ENCODE measurements around the gene MAL.
A peak's percentile ranks its signal among the peaks of the same experiment; 100 is the strongest.

The MAL gene

DNA sequence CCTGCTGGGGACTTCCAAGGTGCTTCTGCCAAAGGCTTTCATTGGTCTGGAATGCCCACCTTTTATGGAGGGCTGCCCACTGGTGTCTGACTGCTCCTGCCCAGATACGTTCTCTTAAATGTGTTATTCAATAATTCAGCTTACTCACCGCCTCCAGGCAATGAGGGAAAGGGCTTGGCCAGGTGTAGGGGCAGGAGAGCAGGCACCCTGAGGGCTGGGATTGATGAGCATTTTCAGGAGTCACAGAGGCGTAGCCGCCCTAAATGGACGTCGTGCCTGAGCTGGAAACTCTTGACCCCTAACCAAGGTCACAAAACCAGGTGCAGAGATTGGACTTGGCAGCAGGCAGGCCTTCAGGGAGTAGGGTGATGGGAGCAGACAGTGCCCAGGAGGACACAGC lies 26.8 kb downstream of the MAL start:
- peaks cover 5 to 14% of the 10 kb centered on the region in 2 donors for H3K4me1 ChIP-seq (ENCODE audit: control insufficient read depth in 2 of 2, insufficient read depth in 1 of 2, low read depth in 1 of 2, low read length in 2 of 2)
- H3K4me3 ChIP-seq (ENCODE audit: low read length in 2 of 2) = no peak overlapping the region
- H3K27me3 ChIP-seq (ENCODE audit: control insufficient read depth in 3 of 3, insufficient read depth in 3 of 3, low read depth in 1 of 3, low read length in 3 of 3) = peaks cover 0 to 20% (median 0%) of the 10 kb centered on the region in 3 experiments
- no peak overlapping the region for H2BK12ac ChIP-seq (ENCODE audit: low read length)
- no peaks in the 10 kb centered on the region for H3K36me3 ChIP-seq (replicated peaks in 1 of 2; ENCODE audit: control insufficient read depth in 2 of 2, insufficient read depth in 2 of 2, low read length in 2 of 2)
- H3K23ac ChIP-seq (ENCODE audit: low read depth, low read length, poor library complexity) = peak overlapping the region; percentile 3
- no CpG with 5 or more reads among the region's 6 CpGs for WGBS, 2 donors (ENCODE audit: extremely low coverage in 2 of 2, insufficient read length in 2 of 2, insufficient replicate concordance in 1 of 2)
- H3K4me2 ChIP-seq (ENCODE audit: insufficient read depth, low read length, poor library complexity, severe bottlenecking) = no peak overlapping the region
- H3K14ac ChIP-seq (ENCODE audit: low read length) = no peak overlapping the region
- no peak overlapping the region for H3K4ac ChIP-seq (ENCODE audit: low read length)
- H3K27ac ChIP-seq (replicated peaks; ENCODE audit: low read length) = no peak overlapping the region
- H4K8ac ChIP-seq (ENCODE audit: low read depth, low read length) = no peak overlapping the region
- no peak overlapping the region for H2AFZ ChIP-seq (ENCODE audit: low read length)
- DNase-seq (ENCODE audit: low spot score) = no peak
- H4K91ac ChIP-seq (ENCODE audit: low read depth, low read length, poor library complexity) = no peak overlapping the region
- H2AK5ac ChIP-seq (ENCODE audit: low read depth, low read length) = no peak overlapping the region
- no peaks in the 10 kb centered on the region for H3K9me3 ChIP-seq (replicated peaks in 1 of 2; ENCODE audit: control insufficient read depth in 2 of 2, insufficient read depth in 1 of 2, low read depth in 1 of 2, low read length in 2 of 2)
- no peak overlapping the region for H3K18ac ChIP-seq (ENCODE audit: low read length)
- H2BK5ac ChIP-seq (ENCODE audit: low read length) = no peak overlapping the region
- H3K79me1 ChIP-seq (ENCODE audit: low read depth, low read length) = no peaks in the 10 kb centered on the region
- no peak overlapping the region for H2BK15ac ChIP-seq (ENCODE audit: low read length)
- H2BK120ac ChIP-seq (ENCODE audit: low read depth, low read length) = no peak overlapping the region
- no peak overlapping the region for H3K9ac ChIP-seq (ENCODE audit: low read depth, low read length, poor library complexity)

DNA sequence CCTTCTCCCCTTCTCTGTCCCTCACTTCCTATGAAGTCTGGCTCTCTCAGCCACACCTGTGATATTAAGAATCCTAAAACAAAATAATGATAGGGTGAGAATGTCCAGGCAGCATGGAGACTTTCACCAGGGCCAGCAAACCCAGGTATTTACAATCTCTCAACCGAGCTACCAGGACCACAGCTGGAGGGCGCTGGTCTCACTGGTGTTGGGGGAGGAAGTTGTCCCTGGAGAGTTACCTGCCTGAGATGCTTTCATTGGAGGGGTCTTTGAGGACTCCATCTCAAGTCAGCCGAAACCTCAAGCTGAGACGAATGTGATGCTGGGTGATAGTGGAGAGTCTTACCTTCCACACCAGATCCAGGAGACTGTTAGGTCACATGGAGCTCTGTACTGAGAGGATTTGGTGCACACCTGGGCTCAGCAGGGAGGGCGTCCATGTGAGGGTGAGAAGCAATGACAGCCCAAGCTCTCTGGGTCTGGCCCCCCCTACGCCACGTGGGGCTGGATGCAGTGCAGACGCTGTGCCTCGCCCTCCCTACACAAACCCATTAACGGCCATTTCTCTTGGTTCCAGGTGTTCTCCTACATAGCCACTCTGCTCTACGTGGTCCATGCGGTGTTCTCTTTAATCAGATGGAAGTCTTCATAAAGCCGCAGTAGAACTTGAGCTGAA lies 27.4 kb downstream of the MAL start:
- no peaks in the 10 kb centered on the region for H3K36me3 ChIP-seq (replicated peaks in 1 of 2; ENCODE audit: control insufficient read depth in 2 of 2, insufficient read depth in 2 of 2, low read length in 2 of 2)
- H2AFZ ChIP-seq (ENCODE audit: low read length) = no peak overlapping the region
- H2BK120ac ChIP-seq (ENCODE audit: low read depth, low read length) = no peak overlapping the region
- no peak overlapping the region for H3K4me3 ChIP-seq (ENCODE audit: low read length in 2 of 2)
- H3K4ac ChIP-seq (ENCODE audit: low read length) = no peak overlapping the region
- no peak for DNase-seq (ENCODE audit: low spot score)
- H2BK15ac ChIP-seq (ENCODE audit: low read length) = no peak overlapping the region
- no peak overlapping the region for H3K27ac ChIP-seq (replicated peaks; ENCODE audit: low read length)
- H3K4me2 ChIP-seq (ENCODE audit: insufficient read depth, low read length, poor library complexity, severe bottlenecking) = no peak overlapping the region
- no peak overlapping the region for H3K14ac ChIP-seq (ENCODE audit: low read length)
- H3K27me3 ChIP-seq (ENCODE audit: control insufficient read depth in 3 of 3, insufficient read depth in 3 of 3, low read depth in 1 of 3, low read length in 3 of 3) = peaks cover 0 to 20% (median 0%) of the 10 kb centered on the region in 3 experiments
- H3K23ac ChIP-seq (ENCODE audit: low read depth, low read length, poor library complexity) = no peak overlapping the region
- H3K4me1 ChIP-seq (ENCODE audit: control insufficient read depth in 2 of 2, insufficient read depth in 1 of 2, low read depth in 1 of 2, low read length in 2 of 2) = peaks cover 7 to 18% of the 10 kb centered on the region in 2 donors
- H4K91ac ChIP-seq (ENCODE audit: low read depth, low read length, poor library complexity) = no peak overlapping the region
- H2BK12ac ChIP-seq (ENCODE audit: low read length) = no peak overlapping the region
- no peaks in the 10 kb centered on the region for H3K9me3 ChIP-seq (replicated peaks in 1 of 2; ENCODE audit: control insufficient read depth in 2 of 2, insufficient read depth in 1 of 2, low read depth in 1 of 2, low read length in 2 of 2)
- H2BK5ac ChIP-seq (ENCODE audit: low read length) = no peak overlapping the region
- no peaks in the 10 kb centered on the region for H3K79me1 ChIP-seq (ENCODE audit: low read depth, low read length)
- no peak overlapping the region for H3K18ac ChIP-seq (ENCODE audit: low read length)
- no peak overlapping the region for H4K8ac ChIP-seq (ENCODE audit: low read depth, low read length)
- no peak overlapping the region for H2AK5ac ChIP-seq (ENCODE audit: low read depth, low read length)
- H3K9ac ChIP-seq (ENCODE audit: low read depth, low read length, poor library complexity) = no peak overlapping the region
- WGBS, 2 donors (ENCODE audit: extremely low coverage in 2 of 2, insufficient read length in 2 of 2, insufficient replicate concordance in 1 of 2) = no CpG with 5 or more reads among the region's 13 CpGs

GRCh38 chr2:95053543-95053942 lies 28.0 kb downstream of the MAL start:
- H3K27ac ChIP-seq (replicated peaks; ENCODE audit: low read length) = no peak overlapping the region
- H3K9ac ChIP-seq (ENCODE audit: low read depth, low read length, poor library complexity) = no peak overlapping the region
- H3K4ac ChIP-seq (ENCODE audit: low read length) = no peak overlapping the region
- no peak for DNase-seq (ENCODE audit: low spot score)
- no peak overlapping the region for H3K4me3 ChIP-seq (ENCODE audit: low read length in 2 of 2)
- peaks cover 0 to 20% (median 0%) of the 10 kb centered on the region in 3 experiments for H3K27me3 ChIP-seq (ENCODE audit: control insufficient read depth in 3 of 3, insufficient read depth in 3 of 3, low read depth in 1 of 3, low read length in 3 of 3)
- peaks cover 7 to 20% of the 10 kb centered on the region in 2 donors for H3K4me1 ChIP-seq (ENCODE audit: control insufficient read depth in 2 of 2, insufficient read depth in 1 of 2, low read depth in 1 of 2, low read length in 2 of 2)
- H4K91ac ChIP-seq (ENCODE audit: low read depth, low read length, poor library complexity) = no peak overlapping the region
- WGBS, 2 donors (ENCODE audit: extremely low coverage in 2 of 2, insufficient read length in 2 of 2, insufficient replicate concordance in 1 of 2) = no CpG with 5 or more reads among the region's 11 CpGs
- no peak overlapping the region for H2AFZ ChIP-seq (ENCODE audit: low read length)
- no peak overlapping the region for H3K23ac ChIP-seq (ENCODE audit: low read depth, low read length, poor library complexity)
- no peak overlapping the region for H2BK120ac ChIP-seq (ENCODE audit: low read depth, low read length)
- H3K9me3 ChIP-seq (replicated peaks in 1 of 2; ENCODE audit: control insufficient read depth in 2 of 2, insufficient read depth in 1 of 2, low read depth in 1 of 2, low read length in 2 of 2) = no peaks in the 10 kb centered on the region
- H2BK15ac ChIP-seq (ENCODE audit: low read length) = no peak overlapping the region
- H2BK5ac ChIP-seq (ENCODE audit: low read length) = no peak overlapping the region
- no peak overlapping the region for H3K18ac ChIP-seq (ENCODE audit: low read length)
- no peaks in the 10 kb centered on the region for H3K36me3 ChIP-seq (replicated peaks in 1 of 2; ENCODE audit: control insufficient read depth in 2 of 2, insufficient read depth in 2 of 2, low read length in 2 of 2)
- H2BK12ac ChIP-seq (ENCODE audit: low read length) = no peak overlapping the region
- H3K14ac ChIP-seq (ENCODE audit: low read length) = no peak overlapping the region
- H4K8ac ChIP-seq (ENCODE audit: low read depth, low read length) = no peak overlapping the region
- H3K79me1 ChIP-seq (ENCODE audit: low read depth, low read length) = no peaks in the 10 kb centered on the region
- no peak overlapping the region for H2AK5ac ChIP-seq (ENCODE audit: low read depth, low read length)
- no peak overlapping the region for H3K4me2 ChIP-seq (ENCODE audit: insufficient read depth, low read length, poor library complexity, severe bottlenecking)

DNA sequence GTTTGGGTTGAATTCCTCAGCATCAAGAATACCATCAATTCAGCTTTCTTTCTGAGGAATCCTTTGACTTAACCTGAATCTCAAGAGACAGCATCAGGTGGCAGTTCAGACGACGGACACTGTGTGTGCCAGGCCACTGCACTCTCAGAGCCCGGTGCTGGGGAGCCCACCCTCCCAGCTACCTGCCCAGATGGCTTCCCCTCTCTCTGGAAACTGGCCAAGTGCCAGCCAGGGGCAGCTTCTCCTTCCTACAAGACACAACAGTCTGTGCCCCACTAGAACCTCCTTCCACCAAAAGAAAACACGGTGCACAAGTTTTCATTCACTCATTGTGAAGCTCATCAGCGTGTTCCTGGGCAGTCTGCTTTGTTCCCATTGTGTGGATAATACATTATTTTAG lies 28.5 kb downstream of the MAL start:
- H3K18ac ChIP-seq (ENCODE audit: low read length) = no peak overlapping the region
- H2BK5ac ChIP-seq (ENCODE audit: low read length) = no peak overlapping the region
- no peak overlapping the region for H3K23ac ChIP-seq (ENCODE audit: low read depth, low read length, poor library complexity)
- no peak overlapping the region for H2BK15ac ChIP-seq (ENCODE audit: low read length)
- WGBS, 2 donors (ENCODE audit: extremely low coverage in 2 of 2, insufficient read length in 2 of 2, insufficient replicate concordance in 1 of 2) = no CpG with 5 or more reads among the region's 5 CpGs
- no peak overlapping the region for H2AFZ ChIP-seq (ENCODE audit: low read length)
- H3K4ac ChIP-seq (ENCODE audit: low read length) = no peak overlapping the region
- no peaks in the 10 kb centered on the region for H3K79me1 ChIP-seq (ENCODE audit: low read depth, low read length)
- H3K4me1 ChIP-seq (ENCODE audit: control insufficient read depth in 2 of 2, insufficient read depth in 1 of 2, low read depth in 1 of 2, low read length in 2 of 2) = peaks cover 7 to 20% of the 10 kb centered on the region in 2 donors
- H3K9ac ChIP-seq (ENCODE audit: low read depth, low read length, poor library complexity) = no peak overlapping the region
- no peak overlapping the region for H3K4me2 ChIP-seq (ENCODE audit: insufficient read depth, low read length, poor library complexity, severe bottlenecking)
- H3K9me3 ChIP-seq (replicated peaks in 1 of 2; ENCODE audit: control insufficient read depth in 2 of 2, insufficient read depth in 1 of 2, low read depth in 1 of 2, low read length in 2 of 2) = no peaks in the 10 kb centered on the region
- no peak overlapping the region for H4K91ac ChIP-seq (ENCODE audit: low read depth, low read length, poor library complexity)
- H3K4me3 ChIP-seq (ENCODE audit: low read length in 2 of 2) = no peak overlapping the region
- H4K8ac ChIP-seq (ENCODE audit: low read depth, low read length) = no peak overlapping the region
- H3K36me3 ChIP-seq (replicated peaks in 1 of 2; ENCODE audit: control insufficient read depth in 2 of 2, insufficient read depth in 2 of 2, low read length in 2 of 2) = no peaks in the 10 kb centered on the region
- no peak overlapping the region for H3K14ac ChIP-seq (ENCODE audit: low read length)
- no peak overlapping the region for H2AK5ac ChIP-seq (ENCODE audit: low read depth, low read length)
- no peak for DNase-seq (ENCODE audit: low spot score)
- peaks cover 0 to 20% (median 0%) of the 10 kb centered on the region in 3 experiments for H3K27me3 ChIP-seq (ENCODE audit: control insufficient read depth in 3 of 3, insufficient read depth in 3 of 3, low read depth in 1 of 3, low read length in 3 of 3)
- H3K27ac ChIP-seq (replicated peaks; ENCODE audit: low read length) = no peak overlapping the region
- H2BK120ac ChIP-seq (ENCODE audit: low read depth, low read length) = no peak overlapping the region
- no peak overlapping the region for H2BK12ac ChIP-seq (ENCODE audit: low read length)
